Left ventricle myocardium superior (tissue), 1 donor: ENCODE measurements around the gene CFAP74. TPM values are rescaled to one million over a fixed set of nuclear protein-coding genes. Genes with fewer than 3 reads are reported as not detected.
A peak's percentile ranks its signal among the peaks of the same experiment; 100 is the strongest.

Experiments used
- ATAC-seq: fragments of 200-7000 bp; cut with Tn5 transposase; one replicate; pipeline ENCODE4 v1.9.1; 2020; ENCODE audit warnings: mild to moderate bottlenecking, moderate library complexity
- DNase-seq: peaks from one replicate; pipeline ENCODE4 v3.0.0-alpha.2; 2020
- intact Hi-C: fragments of 100-400 bp; cut with micrococcal nuclease; formaldehyde crosslinking; loops from one replicate; pipeline ENCODE4 v1.11.0; 2022
- long read RNA-seq: library from polyadenylated mRNA; unstranded; transcript quantifications from one replicate; pipeline ENCODE4 v2.0.0, GENCODE V29; 2021
- total RNA-seq: library from RNA; stranded (reverse); fragmentation: NEBNext Ultra II Directional; extraction: Animal tissue kit (Norgen Biotek cat#: 25700); gene quantifications from one replicate; pipeline ENCODE4 v1.2.1, GENCODE V29; 2021
- donor health status: DM: no; HTN: yes; CAD: no; lungs with severe emphysema.

Gene CFAP74, protein sequence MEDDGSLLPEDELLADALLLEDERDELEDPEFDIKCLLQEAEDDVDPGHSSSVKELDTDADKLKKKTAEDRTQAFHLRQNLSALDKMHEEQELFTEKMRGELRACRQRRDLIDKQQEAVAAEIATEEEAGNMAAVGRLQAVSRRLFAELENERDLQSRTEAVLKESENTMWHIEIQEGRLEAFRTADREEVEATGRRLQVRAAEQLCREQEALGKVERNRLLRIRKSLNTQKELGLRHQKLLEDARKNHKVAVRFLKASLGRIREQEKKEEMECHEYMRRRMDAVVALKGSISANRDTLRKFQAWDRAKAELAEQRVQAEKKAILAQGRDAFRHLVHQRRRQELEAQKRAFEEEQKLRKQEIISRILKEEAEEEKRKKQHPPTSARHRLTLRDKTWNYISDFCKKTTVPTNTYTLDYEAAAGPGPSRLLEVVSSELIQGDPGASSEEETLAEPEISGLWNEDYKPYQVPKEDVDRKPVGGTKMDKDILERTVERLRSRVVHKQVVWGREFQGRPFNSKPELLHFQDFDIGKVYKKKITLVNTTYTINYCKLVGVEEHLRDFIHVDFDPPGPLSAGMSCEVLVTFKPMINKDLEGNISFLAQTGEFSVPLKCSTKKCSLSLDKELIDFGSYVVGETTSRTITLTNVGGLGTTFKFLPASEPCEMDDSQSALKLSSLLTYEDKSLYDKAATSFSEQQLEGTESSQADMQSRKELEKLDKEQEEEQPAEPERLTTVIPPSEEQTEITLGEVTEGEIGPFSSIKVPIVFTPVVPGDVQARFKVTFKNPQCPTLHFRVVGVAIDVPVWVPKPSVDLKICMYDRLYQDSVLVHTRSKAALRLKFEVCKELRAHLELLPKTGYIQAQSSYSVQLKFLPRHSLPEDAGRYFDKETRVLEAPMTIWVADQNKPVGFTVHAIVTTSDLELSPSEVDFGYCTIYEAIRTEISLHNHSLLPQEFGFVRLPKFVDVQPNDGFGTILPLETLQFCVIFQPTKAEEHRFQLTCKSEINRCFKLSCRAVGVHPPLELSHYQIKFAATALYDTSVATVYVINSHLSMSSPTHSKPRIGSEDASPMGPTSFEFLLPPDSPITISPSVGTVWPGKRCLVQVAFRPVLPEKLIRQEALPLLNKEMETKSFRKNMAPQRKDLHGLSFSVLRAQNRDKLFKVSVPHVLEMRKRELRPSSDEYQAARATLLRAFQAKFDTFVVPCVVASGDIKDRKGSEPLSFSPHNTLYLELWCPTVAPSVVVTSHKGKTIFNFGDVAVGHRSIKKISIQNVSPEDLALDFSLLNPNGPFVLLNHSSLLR (N-terminal part only)
- total RNA-seq = not detected
- long read RNA-seq = 0 reads

DNA sequence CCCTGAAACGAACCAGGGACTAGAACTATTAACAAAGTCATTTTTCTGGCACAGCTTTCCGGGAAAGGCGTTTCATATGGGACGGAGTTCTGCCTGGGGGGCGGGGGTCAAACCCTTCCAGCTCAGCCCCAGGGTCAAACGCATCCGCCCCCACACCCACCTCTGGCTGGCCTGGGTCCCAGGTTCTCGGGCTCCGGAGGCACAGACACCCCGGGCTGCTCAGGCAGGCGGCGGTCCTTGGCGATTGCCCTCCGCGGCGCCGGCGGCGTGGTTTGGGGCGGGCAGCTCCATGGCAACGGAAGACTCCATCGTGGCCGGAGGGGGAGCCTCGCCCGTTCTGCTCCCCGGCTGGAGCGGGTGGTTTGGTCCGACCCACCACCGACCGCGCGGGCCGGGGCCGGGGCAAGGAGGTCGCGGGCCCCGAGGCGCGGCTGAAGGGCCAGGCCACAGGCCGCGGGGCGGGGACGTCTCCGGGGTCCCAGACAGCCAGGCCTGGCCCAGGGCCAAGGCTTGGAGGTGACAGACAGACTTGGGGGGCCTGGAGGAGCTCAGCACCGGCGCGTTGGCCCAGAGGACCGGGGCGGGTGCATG is at the start of gene CFAP74:
Gene CFAP74, minus strand, starts transcription at position 246 of the 591 bp plus-strand sequence. CDS start 12,830 bp downstream, outside the sequence.
- intact Hi-C loops = no loop called here
- peak; percentile 46 for DNase-seq
- ATAC-seq = peak; percentile 45

- ATAC-seq = no peak
- intact Hi-C loops = no loop called here
- no peak for DNase-seq
Measured at GRCh38 chr1:2053217-2053616, 49.6 kb upstream of the CFAP74 start.

DNA sequence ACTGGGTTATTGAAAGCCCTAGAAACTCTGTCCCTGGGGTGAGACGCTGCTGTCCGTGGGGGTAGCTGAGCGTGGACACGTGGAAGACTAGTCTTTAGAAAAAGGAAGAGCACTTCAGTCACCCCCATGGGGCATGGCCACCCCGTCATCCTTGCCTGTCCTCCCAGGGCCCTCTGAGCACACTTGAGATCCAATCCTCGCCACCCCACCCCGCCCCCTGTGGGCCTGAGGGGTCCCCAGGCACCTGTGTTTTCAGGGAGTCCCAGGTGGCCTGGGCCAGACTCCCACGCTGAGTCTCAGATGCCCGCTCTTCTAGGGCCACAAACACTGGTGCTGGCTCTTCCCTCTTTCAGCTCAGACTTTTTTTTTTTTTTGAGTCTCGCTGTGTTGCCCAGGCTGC is 49.2 kb upstream of the CFAP74 start:
- intact Hi-C loops = no loop called here
- ATAC-seq = no peak
- no peak for DNase-seq

- DNase-seq (no peak), ATAC-seq (no peak)
- intact Hi-C loops = no loop called here
Measured at GRCh38 chr1:2052054-2052679, 48.6 kb upstream of the CFAP74 start.

DNA sequence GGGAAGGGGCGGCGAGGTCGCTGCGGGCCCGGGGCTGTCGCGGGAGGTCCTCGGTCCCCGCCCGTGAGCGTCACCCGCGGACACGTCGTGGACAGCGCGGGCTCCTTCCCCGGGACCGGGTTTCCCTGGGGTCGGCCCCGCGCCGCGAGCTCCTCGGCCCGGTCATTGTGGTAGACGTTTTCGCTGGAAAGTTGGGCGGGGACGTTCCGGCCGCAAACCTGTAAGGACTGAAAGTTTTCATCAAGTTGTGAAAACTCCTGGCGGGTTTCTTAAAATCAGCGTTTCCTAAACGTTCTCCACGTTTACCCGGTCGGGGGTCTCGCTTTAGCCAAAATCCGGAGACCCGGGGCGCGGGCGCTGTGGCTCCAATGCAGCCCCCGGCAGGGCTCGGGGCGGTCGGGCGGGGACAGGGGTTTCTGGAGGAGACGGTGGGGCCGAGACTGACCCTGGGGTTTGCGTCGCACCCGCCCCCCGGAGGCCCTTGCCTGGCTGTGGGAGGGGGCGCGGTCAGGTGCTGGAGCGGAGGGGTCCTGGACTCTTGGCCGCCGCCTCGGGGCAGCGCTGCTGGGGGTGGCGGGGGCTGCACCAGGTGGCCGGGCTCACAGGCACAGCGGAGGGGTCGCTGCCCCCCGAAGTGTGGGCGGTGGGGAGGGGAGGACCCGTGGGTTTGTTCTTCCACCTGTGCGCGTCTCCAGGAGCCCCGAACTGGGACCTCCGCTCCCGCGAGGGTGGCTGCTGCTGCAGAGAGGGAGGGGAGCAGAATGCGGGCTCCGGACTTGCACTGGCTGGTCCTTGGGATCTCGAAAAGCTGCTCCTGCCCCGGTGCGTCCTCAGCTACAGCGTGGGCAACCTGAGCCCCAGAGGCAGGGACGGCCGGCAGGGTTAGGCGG is 47.5 kb upstream of the CFAP74 start:
- no peak for ATAC-seq
- DNase-seq = no peak
- intact Hi-C loops = no loop called here

- DNase-seq (no peak), ATAC-seq (peak; percentile 11)
- intact Hi-C loops = no loop called here
Measured at GRCh38 chr1:2050461-2050792, 46.8 kb upstream of the CFAP74 start.

DNA sequence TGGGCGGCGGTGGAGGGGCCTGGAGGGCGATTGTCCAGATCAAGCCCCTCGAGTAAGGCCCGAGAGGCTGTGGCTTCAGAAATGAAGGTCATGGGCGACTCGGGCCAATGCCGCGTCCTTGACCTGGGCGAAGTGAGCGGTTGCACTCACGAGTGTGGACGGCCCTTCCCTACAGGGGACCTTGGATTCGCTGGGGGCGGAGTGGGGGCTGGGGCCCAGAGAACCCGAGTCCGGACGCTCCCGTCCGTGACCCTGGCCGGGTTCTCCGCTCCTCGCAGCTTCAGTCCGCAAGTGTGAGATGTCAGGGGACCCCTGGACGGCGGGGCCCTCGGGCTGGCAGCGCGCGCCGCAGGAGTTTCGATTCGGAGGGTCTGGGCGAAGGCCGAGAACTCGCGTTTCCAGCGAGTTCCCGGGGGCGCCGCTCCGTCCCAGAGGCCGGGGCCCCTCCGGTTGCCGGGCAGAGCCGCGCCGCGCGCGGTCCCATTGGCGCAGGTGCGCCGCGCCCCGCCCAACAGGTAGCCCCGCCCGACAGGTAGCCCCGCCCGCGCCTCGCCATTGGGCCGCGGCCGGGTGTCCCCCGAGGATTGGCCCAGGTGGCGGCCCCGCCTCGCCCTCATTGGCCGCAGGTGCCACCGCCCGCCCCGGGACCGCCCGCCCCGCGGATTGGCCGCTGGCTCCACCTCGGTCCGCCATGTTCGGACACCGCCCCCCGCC is 46.3 kb upstream of the CFAP74 start, which contains the start of gene PRKCZ:
Gene PRKCZ, plus strand, starts transcription at position 694 of the 714 bp plus-strand sequence. CDS start 220 bp downstream, outside the sequence.
- DNase-seq (peak; percentile 93), ATAC-seq (peak; percentile 93)
- intact Hi-C loops = loop anchor here (10.0 kb wide), 1 partner anchor 85 kb away; no protein-coding TSS in a partner anchor

- peak; percentile 20 for ATAC-seq
- intact Hi-C loops = loop anchor here (10.0 kb wide), 1 partner anchor 84 kb away; no protein-coding TSS in a partner anchor
- DNase-seq = no peak
Measured at GRCh38 chr1:2049225-2049717, 45.7 kb upstream of the CFAP74 start.

- intact Hi-C loops = loop anchor here (10.0 kb wide), 1 partner anchor 83 kb away; no protein-coding TSS in a partner anchor
- DNase-seq (no peak), ATAC-seq (no peak)
Measured at GRCh38 chr1:2047749-2048729, 44.5 kb upstream of the CFAP74 start.

DNA sequence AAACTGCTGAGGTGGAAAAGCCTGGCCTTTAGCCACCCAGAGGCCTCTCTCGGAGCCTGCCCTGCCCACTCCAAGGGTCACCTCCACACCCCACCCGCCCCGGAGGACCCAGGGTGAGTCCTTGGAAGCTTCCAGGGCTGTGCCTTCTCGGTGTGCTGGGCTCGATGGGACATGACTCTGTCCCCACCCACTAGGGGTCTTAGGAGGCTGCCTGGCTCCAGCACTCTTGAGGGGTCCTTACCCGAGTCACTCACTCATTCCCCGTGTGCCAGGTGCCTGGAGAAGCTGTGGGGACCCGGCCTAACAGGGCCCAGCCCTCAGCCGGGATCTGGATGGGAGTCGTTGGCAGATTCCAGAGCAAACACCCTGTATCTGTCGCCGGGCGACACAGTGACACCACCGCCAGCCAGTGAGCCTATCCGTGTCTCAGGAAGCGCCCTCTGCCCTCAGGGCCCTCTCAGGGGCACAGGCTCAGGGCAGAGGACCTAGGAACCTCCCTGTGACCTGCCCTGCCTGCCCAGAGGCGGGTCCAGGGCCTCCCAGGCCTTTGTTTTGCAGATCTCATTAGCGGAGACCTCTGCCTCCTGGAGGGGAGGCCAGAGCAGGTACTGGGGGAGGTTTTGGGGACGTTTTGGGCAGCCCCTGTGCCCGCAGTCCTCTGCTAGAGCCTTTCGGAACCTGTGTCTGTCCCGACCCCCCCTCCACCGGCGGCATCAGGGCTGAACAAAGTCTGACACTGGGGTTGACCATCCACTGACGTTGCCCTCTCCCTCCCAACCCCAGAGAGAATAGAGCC is 43.6 kb upstream of the CFAP74 start:
- no peak for DNase-seq
- intact Hi-C loops = loop anchor here (10.0 kb wide), 1 partner anchor 82 kb away; no protein-coding TSS in a partner anchor
- no peak for ATAC-seq

DNA sequence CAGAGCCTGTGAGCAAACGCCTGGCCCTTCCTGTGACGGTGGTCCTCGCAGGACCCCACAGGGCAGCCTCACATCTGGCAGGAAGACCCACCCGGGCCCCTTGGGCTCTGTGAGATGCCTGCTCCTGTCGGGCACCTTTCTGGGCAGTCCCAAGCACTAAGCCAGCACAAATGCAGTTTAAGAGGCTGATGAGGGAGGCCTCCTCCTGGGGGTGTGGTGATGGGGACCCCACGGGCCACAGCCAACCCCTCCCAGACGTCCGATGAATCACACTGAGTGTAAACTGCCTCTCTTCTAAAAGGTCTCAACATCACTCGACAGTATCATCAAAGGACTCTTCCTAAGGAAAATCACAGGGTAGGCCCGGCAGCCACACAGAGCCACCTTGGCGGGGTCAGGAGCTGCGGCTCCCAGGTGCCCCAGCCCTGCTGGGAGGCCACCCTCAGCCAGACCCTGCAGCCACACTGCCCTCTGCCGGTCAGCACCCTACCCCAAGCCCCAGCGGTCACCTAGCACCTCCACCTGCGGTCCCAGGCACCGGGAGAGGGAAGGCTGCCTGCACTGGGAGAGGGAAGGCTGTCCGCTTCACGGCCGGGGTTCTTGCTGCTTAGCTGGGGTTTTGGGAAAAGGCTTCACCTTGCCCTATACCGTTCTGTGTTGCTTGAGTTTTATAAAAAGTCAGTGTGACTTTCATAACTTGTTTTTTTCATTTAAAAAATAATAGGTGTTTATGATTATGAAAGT is 42.8 kb upstream of the CFAP74 start:
- DNase-seq = peak; percentile 80
- intact Hi-C loops = loop anchor here (10.0 kb wide), 1 partner anchor 82 kb away; no protein-coding TSS in a partner anchor
- ATAC-seq = peak; percentile 35

GRCh38 chr1:2045468-2046173 is 42.0 kb upstream of the CFAP74 start:
- intact Hi-C loops = loop anchor here (10.0 kb wide), 1 partner anchor 81 kb away; no protein-coding TSS in a partner anchor
- ATAC-seq (no peak), DNase-seq (no peak)
